Lower leg skin (tissue), 3 donors: ENCODE data around the gene SEPTIN8.

Experiments used
- CTCF ChIP-seq, 3 donors: fragments of 450-650 bp; IDR thresholded peaks; one replicate each; pipeline ENCODE4 v1.5.1; 2016; ENCODE audit warnings: antibody characterized with exemption in 3 of 3, mild to moderate bottlenecking in 3 of 3, moderate library complexity in 2 of 3
- POLR2A ChIP-seq, 2 donors: fragments of 450-650 bp; IDR thresholded peaks; one replicate each; pipeline ENCODE4 v1.6.1; 2016 to 2017; ENCODE audit warnings: antibody characterized with exemption in 2 of 2, mild to moderate bottlenecking in 1 of 2, moderate library complexity in 1 of 2

GRCh38 chr5:132788508-132788907 is 11.5 kb upstream of the SEPTIN8 start:
- TF ChIP-seq POLR2A (IDR thresholded peaks at IDR 0.05) (no peak), CTCF (IDR thresholded peaks at IDR 0.05) (no peak)
